ENCODE data around the gene BMPER. TPM values are rescaled to one million over a fixed set of nuclear protein-coding genes. Genes with fewer than 3 reads are reported as not detected.

BMPER gene
- total RNA-seq, 1 experiment from 2014 or later, result 6.7 TPM

DNA sequence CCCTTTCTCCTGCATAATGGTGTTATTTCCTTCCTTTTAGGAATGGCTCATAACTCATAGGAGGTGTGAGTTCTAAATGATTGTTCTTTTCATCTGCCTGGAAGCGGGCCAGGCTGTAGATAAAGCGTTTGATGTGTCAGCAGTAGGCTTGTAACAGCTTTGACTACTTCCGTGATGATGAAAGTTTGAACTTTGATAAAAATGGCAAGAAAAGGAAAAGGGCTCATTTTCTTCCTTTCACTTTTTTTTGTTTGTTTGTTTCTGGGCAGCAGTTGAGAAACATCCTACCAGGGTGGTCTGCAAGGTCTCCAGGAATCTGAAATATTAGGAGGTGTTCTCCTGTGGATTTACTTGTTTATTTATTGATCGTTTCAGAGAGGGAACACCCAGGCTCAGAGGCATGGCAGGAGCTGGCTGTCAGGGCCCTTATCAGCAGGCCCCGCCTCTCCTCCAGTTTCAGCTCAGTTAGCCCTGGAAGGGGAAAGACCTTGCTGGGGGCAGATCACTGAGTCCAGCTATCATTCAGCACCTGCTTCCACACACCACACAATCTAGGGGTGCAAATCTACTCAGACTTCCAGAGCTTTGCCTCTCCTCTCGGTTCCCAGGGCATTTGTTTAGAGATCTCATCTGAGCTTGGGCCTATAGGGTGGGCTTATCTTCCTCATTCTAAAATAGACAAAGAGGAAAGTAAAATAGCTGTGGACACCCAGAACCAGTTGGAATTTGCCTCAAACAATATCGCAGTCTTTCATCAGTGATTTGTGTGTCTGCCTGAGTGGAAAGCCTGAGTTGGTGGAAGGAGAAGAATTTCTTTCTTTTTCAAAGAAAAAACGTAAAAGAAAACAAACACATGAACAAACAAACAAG, 130.9 kb downstream of the BMPER start:
- H3K4me1 ChIP-seq (ENCODE audit: insufficient read depth, low read length, poor library complexity, severe bottlenecking), result peaks cover 54% of the 10 kb centered on the region
- H3K27me3 ChIP-seq (replicated peaks; ENCODE audit: insufficient read depth, low read depth, low read length, poor library complexity), result no peaks in the 10 kb centered on the region
- intact Hi-C loops (cut with micrococcal nuclease; ENCODE audit: unreplicated experiment), result no loop called here
- no peak overlapping the region for H3K4me3 ChIP-seq (ENCODE audit: low read depth, low read length, poor library complexity, severe bottlenecking)
- H3K9me3 ChIP-seq (ENCODE audit: low read depth, low read length, poor library complexity, severe bottlenecking), result no peaks in the 10 kb centered on the region
- no peaks in the 10 kb centered on the region for H3K36me3 ChIP-seq (ENCODE audit: insufficient read depth, low read length, poor library complexity, severe bottlenecking)
- POLR2A ChIA-PET (ENCODE audit: low non-redundant PET), result no interaction called here
- H3K27ac ChIP-seq (ENCODE audit: low read depth, low read length, poor library complexity, severe bottlenecking), result peak overlapping the region; percentile 83
- no peak for TF ChIP-seq EZH2 (IDR thresholded peaks at IDR 0.05; ENCODE audit: borderline replicate concordance, low read depth, low read length, poor library complexity, severe bottlenecking)
- TF ChIP-seq, protein P1, sequence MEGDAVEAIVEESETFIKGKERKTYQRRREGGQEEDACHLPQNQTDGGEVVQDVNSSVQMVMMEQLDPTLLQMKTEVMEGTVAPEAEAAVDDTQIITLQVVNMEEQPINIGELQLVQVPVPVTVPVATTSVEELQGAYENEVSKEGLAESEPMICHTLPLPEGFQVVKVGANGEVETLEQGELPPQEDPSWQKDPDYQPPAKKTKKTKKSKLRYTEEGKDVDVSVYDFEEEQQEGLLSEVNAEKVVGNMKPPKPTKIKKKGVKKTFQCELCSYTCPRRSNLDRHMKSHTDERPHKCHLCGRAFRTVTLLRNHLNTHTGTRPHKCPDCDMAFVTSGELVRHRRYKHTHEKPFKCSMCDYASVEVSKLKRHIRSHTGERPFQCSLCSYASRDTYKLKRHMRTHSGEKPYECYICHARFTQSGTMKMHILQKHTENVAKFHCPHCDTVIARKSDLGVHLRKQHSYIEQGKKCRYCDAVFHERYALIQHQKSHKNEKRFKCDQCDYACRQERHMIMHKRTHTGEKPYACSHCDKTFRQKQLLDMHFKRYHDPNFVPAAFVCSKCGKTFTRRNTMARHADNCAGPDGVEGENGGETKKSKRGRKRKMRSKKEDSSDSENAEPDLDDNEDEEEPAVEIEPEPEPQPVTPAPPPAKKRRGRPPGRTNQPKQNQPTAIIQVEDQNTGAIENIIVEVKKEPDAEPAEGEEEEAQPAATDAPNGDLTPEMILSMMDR (conservative IDR thresholded peaks at IDR 0.05; ENCODE audit: low read depth, low read length), result no peak
- DNase-seq (ENCODE audit: low spot score), result peak; percentile 87
- CTCF ChIA-PET, result no interaction called here
- TSS peak; percentile 65 for BruUV-seq (replicated peaks)

DNA sequence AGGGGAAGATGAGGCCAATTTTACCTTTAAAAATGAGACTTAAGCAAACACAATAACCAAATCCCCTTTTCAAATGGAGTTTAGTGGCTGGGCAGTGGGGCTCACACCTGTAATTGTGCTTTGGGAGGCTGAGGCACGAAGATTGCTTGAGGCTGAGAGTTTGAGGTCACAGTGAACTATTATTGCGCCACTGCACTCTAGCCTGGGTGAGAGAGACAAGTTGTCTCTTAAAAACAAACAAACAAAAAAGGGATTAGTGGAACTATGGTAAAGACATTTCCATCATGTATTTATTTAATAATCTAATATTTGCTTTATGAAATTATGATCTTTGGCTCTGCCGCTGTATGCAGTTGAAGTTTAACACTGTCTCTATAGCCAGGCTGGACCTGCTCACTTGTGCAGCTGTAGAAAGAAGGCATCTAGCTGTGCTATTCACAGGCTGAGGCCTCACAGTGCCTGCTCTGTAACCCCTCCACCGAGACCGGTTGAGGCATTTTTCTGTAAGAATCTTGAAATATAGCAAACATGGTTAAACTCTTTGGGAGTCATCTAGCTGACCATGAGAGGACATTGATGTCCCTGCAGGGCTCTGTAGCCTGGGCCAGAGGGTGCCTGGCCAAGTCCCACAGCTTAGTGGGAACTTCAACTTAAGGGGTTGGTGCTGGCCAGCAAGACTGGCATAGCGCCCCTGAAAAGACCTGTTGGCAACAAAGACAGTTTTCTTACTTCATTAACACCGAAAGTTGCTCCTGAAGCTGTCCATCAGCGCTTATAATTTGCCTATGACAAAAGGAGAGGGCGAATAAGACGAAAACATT, 131.8 kb downstream of the BMPER start:
- ChIA-PET CTCF (no interaction called here), POLR2A (ENCODE audit: low non-redundant PET) (no interaction called here)
- Histone ChIP-seq H3K27ac (ENCODE audit: low read depth, low read length, poor library complexity, severe bottlenecking) (peak overlapping the region; percentile 83), H3K9me3 (ENCODE audit: low read depth, low read length, poor library complexity, severe bottlenecking) (no peaks in the 10 kb centered on the region), H3K27me3 (replicated peaks; ENCODE audit: insufficient read depth, low read depth, low read length, poor library complexity) (no peaks in the 10 kb centered on the region), H3K4me3 (ENCODE audit: low read depth, low read length, poor library complexity, severe bottlenecking) (no peak overlapping the region), H3K4me1 (ENCODE audit: insufficient read depth, low read length, poor library complexity, severe bottlenecking) (peaks cover 57% of the 10 kb centered on the region), H3K36me3 (ENCODE audit: insufficient read depth, low read length, poor library complexity, severe bottlenecking) (no peaks in the 10 kb centered on the region)
- no TSS peak for BruUV-seq (replicated peaks)
- TF ChIP-seq, protein P1 (conservative IDR thresholded peaks at IDR 0.05; ENCODE audit: low read depth, low read length), result no peak
- no peak for TF ChIP-seq EZH2 (IDR thresholded peaks at IDR 0.05; ENCODE audit: borderline replicate concordance, low read depth, low read length, poor library complexity, severe bottlenecking)
- intact Hi-C loops (cut with micrococcal nuclease; ENCODE audit: unreplicated experiment), result no loop called here
- no peak for DNase-seq (ENCODE audit: low spot score)

DNA sequence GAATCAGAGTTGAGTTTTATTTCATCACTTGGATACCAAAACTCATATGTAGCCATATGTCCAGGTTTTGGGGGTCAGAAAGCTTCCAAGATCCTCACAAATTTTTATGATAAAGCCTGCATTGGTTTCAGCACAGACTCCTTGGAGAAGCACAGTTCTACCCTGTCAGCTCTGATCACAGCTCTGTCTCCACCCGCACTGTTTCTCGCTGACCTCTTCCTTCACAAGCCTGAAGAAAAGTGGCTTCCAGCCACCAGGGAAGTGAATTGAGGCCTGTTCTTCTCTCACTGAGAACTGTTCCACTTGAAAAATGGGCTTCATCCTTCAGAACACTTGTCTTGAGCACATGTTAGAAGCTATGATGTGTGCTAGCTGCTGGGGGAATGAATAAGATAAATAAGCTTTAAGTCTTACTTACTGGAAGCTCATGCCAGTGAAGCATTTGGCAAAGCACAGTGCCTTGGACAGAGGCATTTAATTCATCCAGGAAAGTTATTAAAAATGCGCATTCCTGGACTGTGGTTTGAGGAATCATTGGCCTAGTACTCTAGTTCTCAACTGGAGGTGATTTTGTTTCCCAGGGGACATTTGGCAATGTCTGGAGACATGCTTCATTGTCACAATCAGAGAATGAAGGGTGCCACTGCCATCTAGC, 133.6 kb downstream of the BMPER start:
- Histone ChIP-seq H3K4me3 (ENCODE audit: low read depth, low read length, poor library complexity, severe bottlenecking) (no peak overlapping the region), H3K27ac (ENCODE audit: low read depth, low read length, poor library complexity, severe bottlenecking) (peak overlapping the region; percentile 37), H3K9me3 (ENCODE audit: low read depth, low read length, poor library complexity, severe bottlenecking) (no peaks in the 10 kb centered on the region), H3K4me1 (ENCODE audit: insufficient read depth, low read length, poor library complexity, severe bottlenecking) (peaks cover 70% of the 10 kb centered on the region), H3K27me3 (replicated peaks; ENCODE audit: insufficient read depth, low read depth, low read length, poor library complexity) (no peaks in the 10 kb centered on the region), H3K36me3 (ENCODE audit: insufficient read depth, low read length, poor library complexity, severe bottlenecking) (no peaks in the 10 kb centered on the region)
- TF ChIP-seq, protein P1 (conservative IDR thresholded peaks at IDR 0.05; ENCODE audit: low read depth, low read length), result no peak
- TF ChIP-seq EZH2 (IDR thresholded peaks at IDR 0.05; ENCODE audit: borderline replicate concordance, low read depth, low read length, poor library complexity, severe bottlenecking), result no peak
- ChIA-PET CTCF (interaction anchor here (0.8 kb wide), 1 partner anchor 57 kb away, joined by 3 read pairs; no protein-coding TSS in a partner anchor), POLR2A (ENCODE audit: low non-redundant PET) (no interaction called here)
- no TSS peak for BruUV-seq (replicated peaks)
- no peak for DNase-seq (ENCODE audit: low spot score)
- intact Hi-C loops (cut with micrococcal nuclease; ENCODE audit: unreplicated experiment), result no loop called here
